Glomerular visceral epithelial cell (primary cell): ENCODE data around the gene PRCP.

Source experiments
- DNase-seq: peaks from one replicate; pipeline ENCODE4 v3.0.0-alpha.2; 2016; ENCODE audit errors: extremely low spot score

The PRCP gene

DNA sequence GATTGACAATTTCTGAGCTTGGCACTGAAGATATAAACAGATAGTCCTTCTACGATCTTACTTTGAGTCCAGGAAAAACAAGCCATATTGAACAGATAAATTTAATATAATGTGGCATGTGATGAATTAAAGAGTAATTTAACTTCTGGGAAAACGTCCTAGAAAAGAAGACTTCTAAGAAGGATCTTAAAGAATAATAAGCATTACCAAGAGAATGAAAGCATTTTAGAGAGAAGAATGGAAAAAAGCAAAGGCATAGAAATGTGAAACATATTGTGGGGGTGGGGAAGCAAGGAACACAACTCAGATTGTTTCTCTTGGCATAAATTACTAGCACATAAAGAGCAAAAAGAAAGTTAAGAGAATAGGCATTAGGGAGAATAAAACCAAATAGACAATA lies 6.7 kb upstream of the PRCP start:
- DNase-seq: no peak

GRCh38 chr11:82906236-82906635 lies 6.0 kb upstream of the PRCP start:
- peak; percentile 5 for DNase-seq

GRCh38 chr11:82903843-82904586 lies 3.8 kb upstream of the PRCP start:
- DNase-seq: no peak

DNA sequence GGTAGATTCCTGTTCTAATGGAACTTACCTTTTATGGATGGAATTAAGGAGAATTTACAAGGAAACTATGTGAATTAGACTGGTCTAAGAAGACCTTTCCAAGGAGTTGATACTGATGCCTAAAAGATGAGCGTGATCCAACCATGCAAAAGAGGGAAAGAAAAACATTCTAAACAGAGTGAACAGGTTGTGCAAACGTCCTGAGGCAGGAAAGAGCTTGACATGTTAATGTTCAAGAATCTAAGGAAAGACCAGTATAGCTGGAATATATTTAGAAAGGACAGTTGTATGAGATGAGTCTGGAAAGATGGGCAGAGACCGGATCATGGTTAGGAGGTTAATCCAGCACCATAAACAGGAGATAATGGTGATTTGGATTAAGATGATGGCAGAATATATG lies 2.6 kb upstream of the PRCP start:
- DNase-seq: no peak

DNA sequence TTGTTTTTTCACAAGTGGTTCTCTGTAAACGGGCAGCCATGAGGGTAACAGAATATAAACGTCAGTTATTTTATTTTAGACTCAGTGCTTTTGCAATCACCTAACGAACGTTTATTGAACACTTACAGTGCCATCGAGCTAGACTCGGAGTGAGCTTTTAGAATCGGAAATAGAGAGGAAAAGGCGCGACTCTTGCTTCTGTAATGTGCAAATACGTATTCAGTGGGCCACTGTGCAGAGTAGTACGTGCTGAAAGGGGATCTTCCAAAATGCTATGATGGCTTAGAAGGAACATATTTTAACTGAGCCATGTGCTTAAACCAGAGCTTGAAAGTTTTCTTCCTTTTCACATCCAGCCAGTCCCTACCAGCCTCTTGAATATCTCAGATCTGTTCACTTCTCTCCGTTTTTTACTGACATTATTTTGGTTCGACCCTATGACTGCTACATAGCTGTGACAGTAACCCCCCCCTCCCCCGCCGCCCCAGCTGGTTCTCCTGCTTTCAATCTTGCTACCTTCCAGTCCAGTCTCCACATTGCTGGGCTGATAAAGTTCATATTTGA lies 1.8 kb upstream of the PRCP start:
- no peak for DNase-seq

DNA sequence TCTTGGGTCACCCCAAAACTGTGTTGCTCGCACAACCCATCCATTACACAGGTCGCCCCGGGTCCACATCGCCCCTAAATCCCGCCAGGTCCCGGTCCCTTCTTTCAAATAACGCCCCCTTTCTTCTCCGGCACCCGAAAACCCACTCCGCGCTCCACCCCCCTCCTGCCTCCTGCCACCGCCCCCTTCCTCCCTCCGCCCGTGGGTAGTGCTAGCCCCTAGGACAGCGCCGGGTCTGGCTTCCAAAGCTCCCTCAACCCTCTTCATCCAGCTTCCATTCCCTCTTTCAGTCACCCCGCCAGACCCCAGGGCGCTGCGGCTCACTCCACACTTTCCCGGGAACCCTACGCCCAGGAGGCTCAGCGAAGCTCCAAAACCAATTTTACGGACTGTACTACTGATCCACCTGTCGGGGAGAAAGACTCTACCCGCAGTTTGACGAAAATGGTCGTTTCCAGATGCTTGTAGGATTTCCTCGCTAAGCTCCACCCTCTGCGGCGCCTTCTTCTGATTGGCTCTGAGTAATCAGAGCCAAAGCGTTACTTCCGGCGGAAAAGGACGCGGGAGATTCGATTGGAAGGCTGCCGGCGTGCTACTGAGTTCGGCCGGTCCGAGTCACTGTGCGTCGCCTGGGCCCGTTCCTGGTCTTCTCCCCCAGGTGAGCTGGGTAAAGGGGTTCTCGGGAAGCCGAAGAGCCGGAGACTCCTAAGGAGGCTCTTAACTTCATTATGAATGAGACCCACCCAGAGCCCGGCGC lies 1.1 kb upstream of the PRCP start, which contains the start of gene DDIAS:
TSS of gene DDIAS (plus strand) at position 572 of the 757 bp plus-strand sequence. CDS start 13,003 bp downstream, outside the sequence.
- DNase-seq: peak; percentile 94

DNA sequence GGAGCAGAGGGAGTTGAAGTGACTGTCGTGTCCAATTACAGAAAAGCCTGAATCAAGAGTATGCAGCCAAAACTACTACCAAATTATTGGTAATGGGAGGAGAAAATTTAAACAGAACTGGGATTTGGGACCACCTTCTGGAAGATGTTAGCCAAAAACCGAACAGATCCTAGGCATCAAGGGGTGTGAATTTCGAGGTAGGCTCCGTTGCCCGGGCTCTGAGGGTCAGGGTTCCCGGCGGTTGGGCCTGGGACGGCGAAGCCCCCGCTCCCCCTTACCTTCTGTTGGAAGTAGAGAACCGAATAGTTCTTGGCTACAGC lies 313 bp downstream of the PRCP start:
- no peak for DNase-seq

DNA sequence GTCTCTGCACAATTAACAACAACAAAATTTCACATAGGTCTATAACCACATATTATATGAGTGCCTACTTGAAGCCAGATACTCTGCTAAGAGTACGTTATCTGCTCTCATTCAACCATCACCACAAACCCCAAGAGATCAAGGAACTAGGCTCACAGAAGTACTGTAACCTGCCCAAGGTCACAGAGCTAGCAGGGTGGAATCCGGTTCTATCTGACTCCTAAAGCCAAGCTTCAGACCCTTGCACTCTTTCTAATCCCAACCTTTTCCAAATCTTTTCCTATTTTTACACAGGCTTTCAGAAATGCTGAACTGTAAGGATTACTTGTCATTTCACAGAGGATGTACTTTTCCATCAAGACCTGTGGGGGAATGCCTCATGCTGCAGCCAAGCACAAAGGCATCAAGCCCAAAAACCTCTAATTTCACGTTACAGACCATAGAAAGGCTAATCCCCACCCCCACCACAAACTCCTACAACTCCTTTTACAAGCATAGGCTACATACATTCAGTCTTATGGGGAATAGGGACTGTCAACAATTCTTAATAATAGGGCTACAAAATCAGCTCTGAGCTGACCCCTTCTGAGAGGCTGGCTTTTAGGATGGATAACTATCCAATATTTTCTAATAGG lies 927 bp downstream of the PRCP start:
- DNase-seq: no peak

- no peak for DNase-seq
Measured at GRCh38 chr11:82898241-82898640, 2.0 kb downstream of the PRCP start.

- DNase-seq: no peak
Measured at GRCh38 chr11:82896183-82896582, 4.0 kb downstream of the PRCP start.

GRCh38 chr11:82895437-82896091 lies 4.7 kb downstream of the PRCP start:
- no peak for DNase-seq

DNA sequence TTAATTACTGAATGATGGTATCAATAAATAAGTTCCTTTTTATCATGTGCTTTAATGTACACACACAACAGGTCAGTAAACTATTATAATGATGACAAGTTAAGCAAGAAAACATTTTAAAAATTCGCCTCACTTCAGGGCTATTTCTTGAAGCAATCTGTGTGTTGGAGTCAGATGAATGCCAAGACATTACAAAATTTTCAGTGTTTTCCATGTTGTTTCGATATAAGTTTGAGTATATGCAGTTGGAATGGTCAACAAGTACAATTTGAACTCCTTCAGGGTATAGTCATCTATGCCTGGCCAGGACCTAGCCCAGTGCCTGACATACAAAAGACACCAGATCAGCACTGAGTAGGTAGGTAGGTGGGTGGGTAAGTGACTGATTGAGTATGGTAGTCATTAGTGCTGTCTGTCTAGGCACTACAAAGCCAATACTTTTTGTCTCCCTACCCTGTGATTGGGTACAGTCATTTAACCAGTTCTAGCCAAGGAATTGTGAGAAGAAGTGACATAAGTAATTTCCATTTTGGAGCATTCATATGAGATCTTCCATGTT lies 7.5 kb downstream of the PRCP start:
- no peak for DNase-seq

- DNase-seq: no peak
Measured at GRCh38 chr11:82890936-82891335, 9.3 kb downstream of the PRCP start.

DNA sequence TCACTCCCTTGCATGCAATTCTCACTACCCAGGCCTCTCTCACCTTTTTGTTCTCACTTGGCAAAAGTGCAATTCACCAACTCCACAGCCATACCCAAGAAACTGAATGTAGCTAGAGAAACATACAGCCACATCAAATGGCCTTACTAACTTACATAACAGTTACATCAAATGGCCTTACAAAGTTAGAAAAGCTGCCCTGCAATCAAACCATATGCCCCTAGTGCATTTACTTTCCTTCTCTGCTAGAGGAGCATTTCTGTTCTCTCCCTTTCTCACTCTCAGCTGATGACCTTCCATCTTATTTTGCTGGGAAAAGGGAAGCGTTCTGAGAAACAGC lies 10.3 kb downstream of the PRCP start:
- no peak for DNase-seq

DNA sequence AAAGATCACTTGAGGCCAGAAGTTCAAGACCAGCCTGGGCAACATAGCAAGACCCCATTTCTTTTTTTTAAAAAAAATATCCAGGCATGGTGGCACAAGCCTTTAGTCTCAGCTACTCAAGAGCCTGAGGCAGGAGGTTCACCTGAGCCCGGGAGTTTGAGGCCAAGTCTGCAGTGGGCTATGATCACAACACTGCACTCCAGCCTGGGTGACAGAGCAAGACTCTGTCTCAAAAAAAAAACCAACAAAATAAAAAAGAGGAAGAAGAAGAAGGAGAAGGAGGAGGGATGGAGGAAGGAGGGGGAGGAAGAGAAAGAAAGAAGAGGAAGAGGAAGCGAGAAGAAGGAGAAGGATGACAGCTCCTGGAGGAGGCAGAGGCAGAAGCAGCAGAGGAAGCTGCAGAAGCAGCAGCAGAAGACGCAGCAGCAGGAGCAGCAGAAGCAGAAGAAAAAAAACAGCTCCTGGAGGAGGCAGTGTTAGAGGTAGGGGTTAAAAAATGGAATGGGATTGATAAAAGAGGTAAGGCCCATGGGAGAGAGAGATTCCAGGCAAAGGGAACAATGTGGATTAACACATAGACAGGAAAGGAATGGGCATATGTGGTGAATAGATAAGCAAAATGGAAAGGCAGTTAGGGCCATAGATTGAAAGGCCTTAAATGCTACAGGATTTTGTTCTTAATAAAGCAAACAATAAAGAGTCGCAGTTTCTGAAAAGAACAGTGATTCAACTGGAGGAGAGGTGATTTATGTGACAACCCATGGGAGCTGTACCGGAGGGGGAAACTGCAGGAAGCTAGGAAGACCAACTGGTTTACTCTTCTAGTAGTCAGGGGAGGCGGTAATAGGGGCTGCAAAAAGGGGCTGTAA lies 10.9 kb downstream of the PRCP start:
- DNase-seq: no peak

DNA sequence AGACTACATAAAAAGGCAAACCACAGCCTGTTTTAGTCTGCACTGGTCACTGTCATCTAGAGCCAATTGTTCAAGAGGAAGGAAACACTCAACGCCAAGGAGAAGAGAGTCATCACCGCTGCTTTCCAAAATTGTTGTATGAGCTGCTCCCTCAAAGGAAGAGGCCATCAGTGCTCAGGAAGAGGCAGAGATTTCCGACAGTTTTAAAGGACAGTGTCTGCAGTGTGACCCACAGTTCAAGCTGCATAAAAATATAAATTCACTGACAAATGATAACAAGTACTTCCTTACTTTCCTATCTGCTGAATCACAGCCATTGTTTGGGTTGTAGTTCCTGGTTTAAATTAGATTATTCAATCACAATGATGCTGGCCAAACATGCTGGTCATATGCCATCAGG lies 16.4 kb downstream of the PRCP start:
- DNase-seq: no peak

GRCh38 chr11:82874646-82875523 lies 25.3 kb downstream of the PRCP start:
- no peak for DNase-seq

GRCh38 chr11:82873919-82874333 lies 26.3 kb downstream of the PRCP start:
- DNase-seq: no peak

DNA sequence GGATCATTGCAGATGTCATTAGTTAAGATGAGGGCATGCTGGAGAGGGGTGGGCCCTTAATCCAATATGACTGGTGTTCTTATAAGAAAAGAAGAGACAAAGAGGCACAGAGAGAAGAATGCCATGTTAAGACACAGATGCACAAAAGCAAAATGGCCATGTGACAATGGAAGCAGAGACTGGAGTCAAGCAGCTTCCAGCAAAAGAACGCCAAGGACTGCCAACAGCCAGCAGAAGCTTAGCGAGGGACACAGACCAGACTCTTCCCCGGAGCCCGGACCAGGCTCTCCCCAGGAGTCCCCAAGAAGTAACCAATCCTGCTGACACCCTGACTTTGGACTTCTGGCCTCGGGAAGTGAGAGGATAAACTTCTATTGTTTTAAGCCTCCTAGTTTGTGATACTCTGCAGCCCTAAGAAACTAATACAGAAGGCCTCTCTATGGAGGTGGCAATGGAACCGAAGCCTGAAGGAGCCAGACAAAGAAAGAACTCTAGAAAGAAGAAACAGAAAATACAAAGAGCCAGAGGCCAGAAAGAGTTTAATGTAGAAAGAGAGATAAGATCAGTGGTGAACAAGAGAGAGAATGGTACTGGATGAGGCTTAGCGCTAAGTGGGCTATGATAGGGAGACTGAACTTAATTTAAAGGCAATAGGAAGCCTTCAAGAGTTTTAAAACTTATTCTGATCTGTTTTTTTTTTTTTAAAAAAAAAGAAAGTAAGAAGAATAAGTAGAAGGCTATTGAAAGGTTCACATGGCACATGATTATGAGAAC lies 27.7 kb downstream of the PRCP start:
- DNase-seq: no peak
